SU-DHL-6 (cell line): ENCODE measurements around the gene COMMD3.

Experiments used
- H2AFZ ChIP-seq: fragments of 200-600 bp; sonication (generic); 2 replicates; pipeline ENCODE4 v1.6.1; 2014; ENCODE audit warnings: low read depth, mild to moderate bottlenecking, moderate library complexity, mixed read lengths, antibody characterized with exemption, low read length; ENCODE audit not compliant: severe bottlenecking
- H3F3A ChIP-seq: fragments of 200-600 bp; shearing (Covaris generic); 2 replicates; pipeline ENCODE4 v1.6.0; 2016; ENCODE audit warnings: antibody characterized with exemption, mild to moderate bottlenecking; ENCODE audit not compliant: insufficient read depth
- H3K27ac ChIP-seq: fragments of 200-600 bp; sonication (generic); 2 replicates; pipeline ENCODE4 v1.5.1; 2016; ENCODE audit warnings: low read depth, mild to moderate bottlenecking, low read length, moderate library complexity, mixed read lengths
- H3K27me3 ChIP-seq: fragments of 200-600 bp; sonication (generic), shearing (Covaris generic); 2 replicates; pipeline ENCODE4 v1.6.0; 2014; ENCODE audit warnings: mild to moderate bottlenecking, low read length
- H3K36me3 ChIP-seq: fragments of 200-600 bp; sonication (generic); 2 replicates; pipeline ENCODE4 v1.6.1; 2014; ENCODE audit warnings: mild to moderate bottlenecking, low read length, mixed read lengths
- H3K4me2 ChIP-seq: fragments of 300-600, 200-600 bp; shearing (Covaris generic), sonication (generic); 2 replicates; pipeline ENCODE4 v1.6.0; 2014; ENCODE audit warnings: low read length, low read depth, mild to moderate bottlenecking; ENCODE audit not compliant: poor library complexity, severe bottlenecking
- H3K4me3 ChIP-seq: fragments of 200-600 bp; sonication (generic); 2 replicates; pipeline ENCODE4 v1.5.1; 2014; ENCODE audit warnings: antibody characterized with exemption, low read length, mild to moderate bottlenecking, mixed read lengths; ENCODE audit not compliant: insufficient read depth, poor library complexity, severe bottlenecking
- H3K79me2 ChIP-seq: fragments of 200-600 bp; sonication (generic); 2 replicates; pipeline ENCODE4 v1.6.1; 2014; ENCODE audit warnings: mild to moderate bottlenecking, low read length, moderate library complexity; ENCODE audit not compliant: insufficient read depth
- H3K9ac ChIP-seq: fragments of 200-600 bp; sonication (generic); 2 replicates; pipeline ENCODE4 v1.7.0; 2014; ENCODE audit warnings: mild to moderate bottlenecking, low read length
- H3K9me2 ChIP-seq: fragments of 200-600 bp; sonication (generic); replicated peaks from 2 replicates; pipeline ENCODE4 v1.6.1; 2014; ENCODE audit warnings: low read length; ENCODE audit not compliant: insufficient read depth
- H3K9me3 ChIP-seq: fragments of 200-600 bp; sonication (generic); 2 replicates; pipeline ENCODE4 v1.6.1; 2014; ENCODE audit warnings: low read length, mixed read lengths; ENCODE audit not compliant: insufficient read depth
- H4K20me1 ChIP-seq: fragments of 200-600 bp; sonication (generic); 2 replicates; pipeline ENCODE4 v1.6.1; 2014; ENCODE audit warnings: low read depth, mild to moderate bottlenecking, antibody characterized with exemption, low read length, moderate library complexity, mixed read lengths
- EZH2phosphoT487 ChIP-seq: fragments of 200-600 bp; sonication (generic), shearing (Covaris generic); conservative IDR thresholded peaks from 2 replicates; pipeline ENCODE4 v1.6.1; 2018; ENCODE audit warnings: mild to moderate bottlenecking, antibody characterized with exemption, low read length, moderate library complexity, mixed read lengths
- TF ChIP-seq, protein P1 (sequence below): fragments of 200-600 bp; sonication (generic); IDR thresholded peaks from one replicate; pipeline ENCODE4 v1.5.1; 2017; ENCODE audit warnings: antibody characterized with exemption, mild to moderate bottlenecking, low read length, moderate library complexity; ENCODE audit not compliant: insufficient read depth, poor library complexity, severe bottlenecking

Gene COMMD3

DNA sequence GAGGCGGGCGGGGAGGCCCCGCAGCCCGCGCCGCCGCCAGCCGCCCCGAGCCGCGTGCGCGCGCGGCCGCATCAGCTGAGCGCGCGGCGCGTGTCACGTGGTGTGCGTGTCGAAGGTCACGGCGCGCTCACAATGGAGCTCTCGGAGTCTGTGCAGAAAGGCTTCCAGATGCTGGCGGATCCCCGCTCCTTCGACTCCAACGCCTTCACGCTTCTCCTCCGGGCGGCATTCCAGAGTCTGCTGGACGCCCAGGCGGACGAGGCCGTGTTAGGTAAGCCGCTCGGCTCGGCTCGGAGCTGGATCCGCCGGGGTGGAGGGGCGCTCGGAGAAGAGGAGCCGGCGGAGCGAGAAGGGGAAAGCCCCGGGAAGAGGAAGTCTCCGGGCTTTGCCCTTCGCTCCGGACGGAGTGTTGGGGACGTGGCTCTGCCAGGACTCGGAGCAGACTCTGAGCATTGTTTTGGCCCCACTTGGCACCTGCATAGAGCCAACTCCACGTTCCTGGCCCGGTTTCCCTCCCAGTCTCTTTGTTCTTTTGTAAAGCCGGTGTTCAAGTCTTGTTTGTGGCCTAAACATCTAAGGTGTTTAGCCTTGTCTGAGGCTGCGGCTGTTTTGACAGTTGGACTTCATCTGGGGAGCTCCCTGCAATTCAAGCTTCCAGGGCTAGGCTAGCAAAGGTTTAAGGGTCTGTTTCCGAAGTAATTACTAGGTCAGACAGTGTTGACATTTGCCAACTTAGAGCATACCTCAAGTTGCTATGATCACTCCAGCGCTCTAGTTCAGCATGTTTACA, at the start of gene COMMD3:
Gene COMMD3, plus strand, starts transcription at position 103 of the 790 bp plus-strand sequence. Its CDS starts 30 bp downstream, at position 133.
- Histone ChIP-seq H3K9me3 (no peaks in the 10 kb centered on the region), H3K36me3 (0 out of 2 replicates have a peak, but pooled peaks cover 15% of the 10 kb centered on the region), H3K4me2 (peak within 1 kb of the TSS; percentile 96), H3F3A (peaks cover 39% of the 10 kb centered on the region), H3K79me2 (no peaks in the 10 kb centered on the region), H3K9ac (peak within 1 kb of the TSS; percentile 77), H4K20me1 (peaks cover 5% of the 10 kb centered on the region; the same call in 1 of the 2 replicates), H3K9me2 (no peaks in the 10 kb centered on the region), H3K4me3 (peak within 1 kb of the TSS; percentile 77), H3K27me3 (no peaks in the 10 kb centered on the region), H3K27ac (peak within 1 kb of the TSS; percentile 77), H2AFZ (peak within 1 kb of the TSS; percentile 92)
- TF ChIP-seq, protein P1, sequence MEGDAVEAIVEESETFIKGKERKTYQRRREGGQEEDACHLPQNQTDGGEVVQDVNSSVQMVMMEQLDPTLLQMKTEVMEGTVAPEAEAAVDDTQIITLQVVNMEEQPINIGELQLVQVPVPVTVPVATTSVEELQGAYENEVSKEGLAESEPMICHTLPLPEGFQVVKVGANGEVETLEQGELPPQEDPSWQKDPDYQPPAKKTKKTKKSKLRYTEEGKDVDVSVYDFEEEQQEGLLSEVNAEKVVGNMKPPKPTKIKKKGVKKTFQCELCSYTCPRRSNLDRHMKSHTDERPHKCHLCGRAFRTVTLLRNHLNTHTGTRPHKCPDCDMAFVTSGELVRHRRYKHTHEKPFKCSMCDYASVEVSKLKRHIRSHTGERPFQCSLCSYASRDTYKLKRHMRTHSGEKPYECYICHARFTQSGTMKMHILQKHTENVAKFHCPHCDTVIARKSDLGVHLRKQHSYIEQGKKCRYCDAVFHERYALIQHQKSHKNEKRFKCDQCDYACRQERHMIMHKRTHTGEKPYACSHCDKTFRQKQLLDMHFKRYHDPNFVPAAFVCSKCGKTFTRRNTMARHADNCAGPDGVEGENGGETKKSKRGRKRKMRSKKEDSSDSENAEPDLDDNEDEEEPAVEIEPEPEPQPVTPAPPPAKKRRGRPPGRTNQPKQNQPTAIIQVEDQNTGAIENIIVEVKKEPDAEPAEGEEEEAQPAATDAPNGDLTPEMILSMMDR = no peak
- TF ChIP-seq EZH2phosphoT487 = no peak

DNA sequence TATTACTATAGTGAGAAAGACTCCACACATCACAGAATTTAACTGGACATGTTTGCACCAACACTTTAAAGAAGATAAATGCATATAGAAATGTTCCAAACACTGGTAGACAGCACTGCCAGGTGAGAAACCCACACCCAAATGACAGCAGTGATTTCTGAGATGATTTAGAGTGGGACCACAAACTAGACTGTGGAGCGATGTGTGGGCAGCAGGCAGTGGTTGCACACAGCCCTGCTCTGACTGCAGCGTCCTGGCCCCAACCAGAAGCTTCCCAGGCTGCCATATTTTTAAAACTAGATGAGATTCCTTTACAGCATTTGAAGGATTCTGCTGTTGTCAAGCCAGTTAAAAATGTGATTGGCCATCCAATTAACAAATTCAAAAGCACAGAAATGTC, 47.7 kb upstream of the COMMD3 start:
- no peaks in the 10 kb centered on the region for H3K36me3 ChIP-seq
- H3K9me3 ChIP-seq = no peaks in the 10 kb centered on the region
- no peak overlapping the region for H2AFZ ChIP-seq

DNA sequence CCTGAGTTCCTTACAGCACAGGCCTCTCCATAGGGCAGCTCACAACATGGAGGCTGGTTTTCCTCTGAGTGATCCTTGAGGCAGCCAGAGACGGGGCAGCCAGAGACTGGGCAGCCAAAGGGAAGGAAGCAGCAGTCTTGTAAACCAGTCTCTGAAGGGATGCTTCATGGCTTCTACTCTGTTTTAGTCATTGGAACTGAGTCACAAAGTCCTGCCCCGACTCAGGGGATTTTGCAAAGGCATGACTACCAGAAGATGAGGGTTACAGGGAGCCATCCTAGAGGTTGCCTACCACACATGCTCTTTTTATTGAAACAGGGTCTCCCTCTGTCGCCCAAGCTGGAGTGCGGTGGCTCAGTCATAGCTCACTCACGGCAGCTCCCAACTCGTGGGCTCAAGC, 44.4 kb upstream of the COMMD3 start:
- Histone ChIP-seq H3K36me3 (no peaks in the 10 kb centered on the region), H3K27ac (no peak overlapping the region), H3K4me3 (no peak overlapping the region), H3K4me2 (no peak overlapping the region), H3F3A (no peaks in the 10 kb centered on the region), H3K9me3 (no peaks in the 10 kb centered on the region), H3K79me2 (no peaks in the 10 kb centered on the region), H4K20me1 (no peaks in the 10 kb centered on the region), H3K9me2 (no peaks in the 10 kb centered on the region), H3K27me3 (no peaks in the 10 kb centered on the region), H3K9ac (no peak overlapping the region), H2AFZ (no peak overlapping the region)
- no peak for TF ChIP-seq EZH2phosphoT487
- TF ChIP-seq, protein P1 = no peak

More for the DNA sequence above, 47.7 kb upstream of the COMMD3 start:
- no peak for TF ChIP-seq EZH2phosphoT487
- TF ChIP-seq, protein P1 = no peak
- Histone ChIP-seq H3K4me2 (no peak overlapping the region), H4K20me1 (no peaks in the 10 kb centered on the region), H3F3A (no peaks in the 10 kb centered on the region), H3K9me2 (no peaks in the 10 kb centered on the region), H3K27me3 (no peaks in the 10 kb centered on the region), H3K79me2 (no peaks in the 10 kb centered on the region), H3K27ac (no peak overlapping the region), H3K9ac (no peak overlapping the region), H3K4me3 (no peak overlapping the region)
